ENCODE measurements around the gene ATP5F1E.

- no peak for TF ChIP-seq CTCF (IDR thresholded peaks at IDR 0.05; ENCODE audit: borderline replicate concordance, extremely low read depth, low read length, poor library complexity, severe bottlenecking)
- no peak for TF ChIP-seq EZH2 (IDR thresholded peaks at IDR 0.05; ENCODE audit: borderline replicate concordance, low read depth, low read length, severe bottlenecking)
Measured at GRCh38 chr20:59077705-59078104, 45.6 kb upstream of the ATP5F1E start.
